ENCODE results near the gene FCHSD2. TPM values are rescaled to one million over a fixed set of nuclear protein-coding genes. Genes with fewer than 3 reads are reported as not detected.
A peak's percentile ranks its signal among the peaks of the same experiment; 100 is the strongest.

Gene FCHSD2
- total and polyA plus RNA-seq, 2 of the 13 experiments (the other 11 are each of a cell fraction or from before 2014, with no cell fraction given), result 20.5 to 24.8 TPM

DNA sequence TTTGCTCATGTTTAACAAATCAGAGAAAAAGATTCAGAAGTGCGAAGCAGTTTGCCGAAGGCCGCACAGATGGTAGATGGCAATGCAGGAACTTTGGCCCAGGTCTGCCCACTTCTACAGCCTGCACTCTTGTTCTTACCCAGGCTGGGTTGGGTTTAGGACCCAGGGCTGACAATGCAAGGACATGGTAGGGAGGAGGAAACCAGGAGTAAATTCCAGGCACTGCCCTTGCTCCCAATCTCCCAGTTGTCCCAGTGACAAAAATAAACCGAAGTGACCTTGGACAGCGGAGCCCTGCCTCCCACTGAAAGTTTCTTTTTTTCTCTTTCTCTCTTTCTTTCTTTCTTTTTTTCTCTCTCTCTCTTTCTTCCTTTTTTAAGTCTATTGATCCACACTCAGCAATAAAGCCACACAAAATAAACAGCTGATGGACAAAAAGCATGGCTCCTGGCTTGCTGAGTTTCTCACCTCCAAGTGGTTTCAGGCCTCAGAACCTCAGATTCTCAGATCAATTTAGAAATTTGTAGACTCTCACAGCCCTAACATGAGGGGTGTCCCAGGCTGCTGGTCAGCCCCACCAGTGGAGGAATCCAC, 33.5 kb upstream of the FCHSD2 start (continued):
- TF ChIP-seq, protein P1, sequence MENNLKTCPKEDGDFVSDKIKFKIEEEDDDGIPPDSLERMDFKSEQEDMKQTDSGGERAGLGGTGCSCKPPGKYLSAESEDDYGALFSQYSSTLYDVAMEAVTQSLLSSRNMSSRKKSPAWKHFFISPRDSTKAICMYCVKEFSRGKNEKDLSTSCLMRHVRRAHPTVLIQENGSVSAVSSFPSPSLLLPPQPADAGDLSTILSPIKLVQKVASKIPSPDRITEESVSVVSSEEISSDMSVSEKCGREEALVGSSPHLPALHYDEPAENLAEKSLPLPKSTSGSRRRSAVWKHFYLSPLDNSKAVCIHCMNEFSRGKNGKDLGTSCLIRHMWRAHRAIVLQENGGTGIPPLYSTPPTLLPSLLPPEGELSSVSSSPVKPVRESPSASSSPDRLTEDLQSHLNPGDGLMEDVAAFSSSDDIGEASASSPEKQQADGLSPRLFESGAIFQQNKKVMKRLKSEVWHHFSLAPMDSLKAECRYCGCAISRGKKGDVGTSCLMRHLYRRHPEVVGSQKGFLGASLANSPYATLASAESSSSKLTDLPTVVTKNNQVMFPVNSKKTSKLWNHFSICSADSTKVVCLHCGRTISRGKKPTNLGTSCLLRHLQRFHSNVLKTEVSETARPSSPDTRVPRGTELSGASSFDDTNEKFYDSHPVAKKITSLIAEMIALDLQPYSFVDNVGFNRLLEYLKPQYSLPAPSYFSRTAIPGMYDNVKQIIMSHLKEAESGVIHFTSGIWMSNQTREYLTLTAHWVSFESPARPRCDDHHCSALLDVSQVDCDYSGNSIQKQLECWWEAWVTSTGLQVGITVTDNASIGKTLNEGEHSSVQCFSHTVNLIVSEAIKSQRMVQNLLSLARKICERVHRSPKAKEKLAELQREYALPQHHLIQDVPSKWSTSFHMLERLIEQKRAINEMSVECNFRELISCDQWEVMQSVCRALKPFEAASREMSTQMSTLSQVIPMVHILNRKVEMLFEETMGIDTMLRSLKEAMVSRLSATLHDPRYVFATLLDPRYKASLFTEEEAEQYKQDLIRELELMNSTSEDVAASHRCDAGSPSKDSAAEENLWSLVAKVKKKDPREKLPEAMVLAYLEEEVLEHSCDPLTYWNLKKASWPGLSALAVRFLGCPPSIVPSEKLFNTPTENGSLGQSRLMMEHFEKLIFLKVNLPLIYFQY (CRISPR knock-in tag; IDR thresholded peaks at IDR 0.05; ENCODE audit: borderline replicate concordance), result no peak
- TF ChIP-seq MTF2 (CRISPR knock-in tag; IDR thresholded peaks at IDR 0.05; ENCODE audit: borderline replicate concordance), result no peak
- no peak for TF ChIP-seq JUN (CRISPR knock-in tag; IDR thresholded peaks at IDR 0.05)
- TF ChIP-seq SMC3 (IDR thresholded peaks at IDR 0.05; ENCODE audit: low read length), result no peak
- TF ChIP-seq CHCHD3 (CRISPR knock-in tag; IDR thresholded peaks at IDR 0.05), result no peak
- TF ChIP-seq PHF20 (CRISPR knock-in tag; IDR thresholded peaks at IDR 0.05), result no peak
- TF ChIP-seq MXD4 (CRISPR knock-in tag; IDR thresholded peaks at IDR 0.05), result 0 out of 2 replicates have a peak, but pooled peaks have one; percentile 10
- TF ChIP-seq, protein P2, sequence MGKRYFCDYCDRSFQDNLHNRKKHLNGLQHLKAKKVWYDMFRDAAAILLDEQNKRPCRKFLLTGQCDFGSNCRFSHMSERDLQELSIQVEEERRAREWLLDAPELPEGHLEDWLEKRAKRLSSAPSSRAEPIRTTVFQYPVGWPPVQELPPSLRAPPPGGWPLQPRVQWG (CRISPR knock-in tag; IDR thresholded peaks at IDR 0.05; ENCODE audit: borderline replicate concordance, low read depth), result no peak
- TF ChIP-seq U2AF2 (IDR thresholded peaks at IDR 0.05; ENCODE audit: low read depth, low read length), result no peak
- no peak for TF ChIP-seq HMGA1 (CRISPR knock-in tag; conservative IDR thresholded peaks at IDR 0.05)
- no peak for TF ChIP-seq PHF5A (CRISPR knock-in tag; IDR thresholded peaks at IDR 0.05; ENCODE audit: low read depth, unreplicated experiment)
- no peak for TF ChIP-seq TEAD2 (CRISPR knock-in tag; IDR thresholded peaks at IDR 0.05)
- TF ChIP-seq SYNCRIP (IDR thresholded peaks at IDR 0.05; ENCODE audit: insufficient read depth, low read depth, low read length), result no peak
- TF ChIP-seq ZNF569 (CRISPR knock-in tag; IDR thresholded peaks at IDR 0.05; ENCODE audit: borderline replicate concordance), result no peak
- TF ChIP-seq DNMT3B (CRISPR knock-in tag; conservative IDR thresholded peaks at IDR 0.05), result no peak
- TF ChIP-seq, protein P3, sequence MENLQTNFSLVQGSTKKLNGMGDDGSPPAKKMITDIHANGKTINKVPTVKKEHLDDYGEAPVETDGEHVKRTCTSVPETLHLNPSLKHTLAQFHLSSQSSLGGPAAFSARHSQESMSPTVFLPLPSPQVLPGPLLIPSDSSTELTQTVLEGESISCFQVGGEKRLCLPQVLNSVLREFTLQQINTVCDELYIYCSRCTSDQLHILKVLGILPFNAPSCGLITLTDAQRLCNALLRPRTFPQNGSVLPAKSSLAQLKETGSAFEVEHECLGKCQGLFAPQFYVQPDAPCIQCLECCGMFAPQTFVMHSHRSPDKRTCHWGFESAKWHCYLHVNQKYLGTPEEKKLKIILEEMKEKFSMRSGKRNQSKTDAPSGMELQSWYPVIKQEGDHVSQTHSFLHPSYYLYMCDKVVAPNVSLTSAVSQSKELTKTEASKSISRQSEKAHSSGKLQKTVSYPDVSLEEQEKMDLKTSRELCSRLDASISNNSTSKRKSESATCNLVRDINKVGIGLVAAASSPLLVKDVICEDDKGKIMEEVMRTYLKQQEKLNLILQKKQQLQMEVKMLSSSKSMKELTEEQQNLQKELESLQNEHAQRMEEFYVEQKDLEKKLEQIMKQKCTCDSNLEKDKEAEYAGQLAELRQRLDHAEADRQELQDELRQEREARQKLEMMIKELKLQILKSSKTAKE (CRISPR knock-in tag; IDR thresholded peaks at IDR 0.05; ENCODE audit: borderline replicate concordance), result no peak
- TF ChIP-seq ZNF34 (CRISPR knock-in tag; IDR thresholded peaks at IDR 0.05; ENCODE audit: borderline replicate concordance), result no peak
- TF ChIP-seq ZNF224 (CRISPR knock-in tag; IDR thresholded peaks at IDR 0.05), result no peak
- TF ChIP-seq, protein P4, sequence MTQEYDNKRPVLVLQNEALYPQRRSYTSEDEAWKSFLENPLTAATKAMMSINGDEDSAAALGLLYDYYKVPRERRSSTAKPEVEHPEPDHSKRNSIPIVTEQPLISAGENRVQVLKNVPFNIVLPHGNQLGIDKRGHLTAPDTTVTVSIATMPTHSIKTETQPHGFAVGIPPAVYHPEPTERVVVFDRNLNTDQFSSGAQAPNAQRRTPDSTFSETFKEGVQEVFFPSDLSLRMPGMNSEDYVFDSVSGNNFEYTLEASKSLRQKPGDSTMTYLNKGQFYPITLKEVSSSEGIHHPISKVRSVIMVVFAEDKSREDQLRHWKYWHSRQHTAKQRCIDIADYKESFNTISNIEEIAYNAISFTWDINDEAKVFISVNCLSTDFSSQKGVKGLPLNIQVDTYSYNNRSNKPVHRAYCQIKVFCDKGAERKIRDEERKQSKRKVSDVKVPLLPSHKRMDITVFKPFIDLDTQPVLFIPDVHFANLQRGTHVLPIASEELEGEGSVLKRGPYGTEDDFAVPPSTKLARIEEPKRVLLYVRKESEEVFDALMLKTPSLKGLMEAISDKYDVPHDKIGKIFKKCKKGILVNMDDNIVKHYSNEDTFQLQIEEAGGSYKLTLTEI (CRISPR knock-in tag; conservative IDR thresholded peaks at IDR 0.05), result no peak
- peak; percentile 75 for TF ChIP-seq SAP130 (CRISPR knock-in tag; IDR thresholded peaks at IDR 0.05; ENCODE audit: low read depth)
- no peak for TF ChIP-seq ZNF550 (CRISPR knock-in tag; IDR thresholded peaks at IDR 0.05; ENCODE audit: borderline replicate concordance)
- TF ChIP-seq ZNF335 (CRISPR knock-in tag; IDR thresholded peaks at IDR 0.05), result no peak
- TF ChIP-seq ATF7 (IDR thresholded peaks at IDR 0.05), result no peak
- no peak for TF ChIP-seq ATF7 (CRISPR knock-in tag; IDR thresholded peaks at IDR 0.05)
